ENCODE data around the gene COX7A2.

Gene COX7A2

DNA sequence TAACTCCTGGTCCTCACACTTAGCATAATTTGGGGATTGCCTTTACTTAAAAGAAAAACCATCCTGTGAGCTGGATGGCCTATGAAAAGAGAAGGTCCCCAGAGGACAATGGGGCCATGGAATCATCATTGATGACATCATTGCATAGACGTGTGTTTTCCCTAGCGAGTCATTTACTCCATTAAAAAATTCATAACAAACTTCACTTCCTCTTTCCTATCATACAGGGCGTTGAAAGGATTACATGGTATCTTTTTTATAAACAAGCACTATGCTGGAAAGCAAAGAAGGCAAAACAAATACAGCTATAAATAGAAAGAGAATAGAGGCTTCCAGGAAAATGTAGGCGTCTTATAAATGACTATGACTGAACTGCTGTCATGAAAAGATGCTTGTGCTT lies 26.4 kb downstream of the COX7A2 start:
- H3K9me3 Mint-ChIP-seq (ENCODE audit: low read depth): no peaks in the 10 kb centered on the region
- H3K27ac Mint-ChIP-seq: no peak overlapping the region
- no peaks in the 10 kb centered on the region for H3K4me1 Mint-ChIP-seq (ENCODE audit: low read depth)
- no peaks in the 10 kb centered on the region for H3K36me3 Mint-ChIP-seq
- H3K27me3 Mint-ChIP-seq: peaks cover 17% of the 10 kb centered on the region
- H3K4me3 Mint-ChIP-seq: no peak overlapping the region

DNA sequence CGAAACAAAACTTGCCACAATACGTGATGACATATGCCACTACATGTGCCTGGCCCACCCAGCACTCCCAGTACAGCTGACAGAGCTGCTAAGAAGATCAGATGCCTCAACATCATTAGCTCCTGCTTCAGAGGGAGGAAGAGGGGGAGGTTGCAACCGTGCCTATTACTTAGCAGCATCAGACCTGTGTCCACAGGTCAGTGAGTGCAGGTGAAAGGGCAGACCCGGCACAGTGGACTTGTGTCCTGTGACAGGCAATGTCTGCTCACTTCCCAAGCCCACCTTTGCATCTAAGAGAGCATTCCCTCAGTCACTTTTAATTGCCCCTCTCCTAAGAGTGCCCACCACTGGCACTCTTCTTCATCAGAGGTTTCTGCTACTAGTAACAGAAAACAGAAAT lies 28.3 kb downstream of the COX7A2 start:
- no peaks in the 10 kb centered on the region for H3K36me3 Mint-ChIP-seq

DNA sequence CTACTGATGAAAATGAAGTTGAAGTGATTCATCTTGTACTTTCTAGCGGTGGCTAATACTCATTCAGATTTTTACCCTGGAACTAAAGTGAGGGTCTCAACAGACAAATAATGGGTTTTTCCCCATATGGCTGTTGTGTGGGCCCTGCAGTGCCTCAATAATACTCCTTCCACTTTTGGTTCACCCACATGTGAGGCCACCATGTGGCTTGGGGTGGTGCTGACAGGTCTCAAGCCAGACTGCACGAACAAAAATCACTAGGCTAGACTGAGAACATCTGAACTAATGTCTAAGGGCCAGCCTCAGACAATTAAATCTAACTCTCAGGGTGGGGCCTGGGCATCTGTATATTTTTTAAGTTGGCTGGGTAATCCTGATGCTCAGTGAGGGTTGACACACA lies 29.9 kb downstream of the COX7A2 start:
- no peak overlapping the region for H3K27ac Mint-ChIP-seq
- H3K36me3 Mint-ChIP-seq: no peaks in the 10 kb centered on the region
- peaks cover 2% of the 10 kb centered on the region for H3K4me1 Mint-ChIP-seq (ENCODE audit: low read depth)
- no peak overlapping the region for H3K4me3 Mint-ChIP-seq
- peaks cover 32% of the 10 kb centered on the region for H3K27me3 Mint-ChIP-seq
- no peaks in the 10 kb centered on the region for H3K9me3 Mint-ChIP-seq (ENCODE audit: low read depth)

More for the DNA sequence above, 28.3 kb downstream of the COX7A2 start:
- Mint-ChIP-seq H3K4me3 (no peak overlapping the region), H3K4me1 (ENCODE audit: low read depth) (no peaks in the 10 kb centered on the region), H3K27ac (no peak overlapping the region), H3K27me3 (peaks cover 28% of the 10 kb centered on the region), H3K9me3 (ENCODE audit: low read depth) (no peaks in the 10 kb centered on the region)

DNA sequence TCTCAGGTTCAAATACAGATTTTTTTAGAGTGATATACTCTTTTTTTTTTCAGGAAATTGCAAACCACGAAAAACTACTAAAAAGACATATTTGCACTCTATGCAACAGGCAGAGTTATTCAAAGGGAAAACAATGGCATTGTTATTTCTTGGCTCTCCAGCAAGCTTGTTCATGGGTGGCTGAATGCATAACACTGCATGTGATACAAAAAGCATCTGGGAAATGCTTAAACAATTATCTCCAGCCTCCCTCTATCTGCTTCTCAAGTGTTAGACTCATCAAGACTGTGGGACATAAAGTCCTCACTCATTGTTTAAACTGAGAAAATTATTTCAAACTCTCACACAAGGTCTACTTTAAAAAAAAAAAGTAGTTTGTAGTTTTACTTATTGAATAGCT lies 30.5 kb downstream of the COX7A2 start:
- Mint-ChIP-seq H3K27ac (no peak overlapping the region), H3K4me1 (ENCODE audit: low read depth) (peaks cover 8% of the 10 kb centered on the region), H3K9me3 (ENCODE audit: low read depth) (no peaks in the 10 kb centered on the region), H3K4me3 (no peak overlapping the region), H3K36me3 (no peaks in the 10 kb centered on the region), H3K27me3 (peaks cover 34% of the 10 kb centered on the region)

DNA sequence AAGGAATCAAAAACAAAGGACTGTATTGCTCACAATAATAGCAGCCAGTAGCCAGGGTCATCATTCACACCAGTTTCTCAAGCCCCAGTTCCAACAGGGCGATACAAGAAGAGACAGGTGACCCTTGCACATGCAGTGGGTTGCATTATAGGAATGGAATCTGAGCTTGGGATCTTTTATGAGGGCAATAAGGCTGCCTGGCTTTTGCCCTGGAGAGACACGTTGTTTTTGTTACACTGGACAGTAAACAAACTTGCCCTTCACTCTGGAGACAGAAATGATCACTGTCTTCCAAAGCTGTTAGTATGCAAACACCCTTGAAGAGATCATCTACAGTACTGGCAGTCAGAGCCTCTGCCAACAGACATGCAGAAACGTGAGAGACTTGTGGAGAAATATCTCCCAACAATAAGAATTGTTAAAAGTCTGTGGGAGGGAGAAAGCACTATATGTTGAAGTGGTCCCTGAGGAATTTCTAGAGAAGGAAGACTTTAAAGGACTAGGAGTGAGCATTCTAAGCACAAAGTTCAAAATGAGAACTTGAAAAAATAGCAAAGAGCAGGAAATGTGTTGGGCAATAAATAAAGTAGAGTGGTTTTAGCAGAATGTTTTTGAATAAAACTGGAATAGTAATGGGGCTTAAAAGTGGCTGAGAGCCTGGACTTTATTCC lies 31.5 kb downstream of the COX7A2 start:
- H3K27ac Mint-ChIP-seq: no peak overlapping the region
- no peaks in the 10 kb centered on the region for H3K36me3 Mint-ChIP-seq
- H3K9me3 Mint-ChIP-seq (ENCODE audit: low read depth): no peaks in the 10 kb centered on the region
- peaks cover 39% of the 10 kb centered on the region for H3K27me3 Mint-ChIP-seq
- H3K4me3 Mint-ChIP-seq: no peak overlapping the region
- peaks cover 18% of the 10 kb centered on the region for H3K4me1 Mint-ChIP-seq (ENCODE audit: low read depth)

DNA sequence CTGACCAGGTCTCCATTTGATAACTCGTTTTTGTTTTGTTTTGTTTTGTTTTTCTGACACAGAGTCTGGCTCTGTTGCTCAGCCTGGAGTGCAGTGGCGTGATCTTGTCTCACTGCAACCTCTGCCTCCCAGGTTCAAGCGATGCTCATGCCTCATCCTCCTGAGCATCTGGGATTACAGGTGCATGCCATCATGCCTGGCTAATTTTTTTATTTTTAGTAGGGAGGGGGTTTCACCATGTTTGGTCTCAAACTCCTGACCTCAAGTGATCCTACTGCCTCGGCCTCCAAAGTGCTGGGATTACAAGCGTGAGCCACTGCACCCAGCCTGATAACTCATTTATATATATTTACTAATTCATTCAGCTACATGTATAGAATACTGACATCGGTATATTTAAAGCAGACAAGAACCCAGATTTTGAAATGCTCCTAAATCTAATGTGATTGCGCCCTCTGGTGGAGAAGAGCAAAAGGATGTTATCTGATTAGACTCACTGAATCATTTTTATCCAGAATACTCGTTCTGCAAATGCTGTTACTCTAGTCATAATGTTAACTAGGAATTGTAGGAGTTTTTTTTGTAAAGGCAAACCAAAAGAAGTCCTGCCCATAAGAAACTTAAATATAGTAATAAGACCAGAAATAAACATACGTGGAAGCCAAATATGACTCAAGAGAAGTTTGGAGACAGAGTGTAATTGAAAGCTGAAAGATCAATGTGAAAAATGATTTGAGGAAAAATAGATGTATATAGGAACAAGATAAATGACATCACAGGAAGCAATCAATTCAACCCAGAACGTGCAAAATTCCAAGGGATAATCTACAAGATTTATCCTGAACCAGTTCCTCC lies 32.5 kb downstream of the COX7A2 start:
- no peak overlapping the region for H3K27ac Mint-ChIP-seq
- no peaks in the 10 kb centered on the region for H3K36me3 Mint-ChIP-seq
- H3K27me3 Mint-ChIP-seq: peaks cover 43% of the 10 kb centered on the region
- H3K4me1 Mint-ChIP-seq (ENCODE audit: low read depth): peaks cover 26% of the 10 kb centered on the region
- H3K4me3 Mint-ChIP-seq: no peak overlapping the region
- no peaks in the 10 kb centered on the region for H3K9me3 Mint-ChIP-seq (ENCODE audit: low read depth)

DNA sequence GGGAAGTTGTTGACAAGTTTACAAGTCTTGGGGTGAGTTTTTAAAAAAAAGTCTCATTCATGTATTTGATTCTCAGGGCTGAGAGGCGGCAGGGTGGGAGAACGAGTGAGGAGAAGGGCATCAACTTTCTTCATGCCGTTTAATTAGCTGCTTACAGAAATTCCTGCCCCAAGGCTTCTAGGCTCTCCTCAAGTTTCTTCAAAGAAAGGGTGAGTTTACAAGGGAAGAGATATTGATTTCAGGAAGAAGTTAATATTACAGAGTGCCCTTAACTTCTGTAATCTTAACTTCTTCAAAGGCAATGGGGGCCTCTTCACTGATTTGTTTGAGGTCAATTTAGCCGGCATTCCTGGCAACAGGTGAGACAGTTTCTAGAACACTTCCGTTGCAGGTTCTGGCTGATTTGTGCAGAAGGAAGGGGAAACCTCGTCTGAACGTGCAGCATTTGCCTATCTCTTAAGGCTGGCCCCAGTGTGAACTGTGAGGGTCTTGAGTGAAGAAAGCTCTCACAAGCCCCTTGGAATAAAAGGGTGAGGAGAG lies 34.3 kb downstream of the COX7A2 start:
- Mint-ChIP-seq H3K9me3 (ENCODE audit: low read depth) (no peaks in the 10 kb centered on the region), H3K4me3 (no peak overlapping the region), H3K36me3 (no peaks in the 10 kb centered on the region), H3K27ac (no peak overlapping the region), H3K27me3 (peaks cover 53% of the 10 kb centered on the region), H3K4me1 (ENCODE audit: low read depth) (peaks cover 43% of the 10 kb centered on the region)

DNA sequence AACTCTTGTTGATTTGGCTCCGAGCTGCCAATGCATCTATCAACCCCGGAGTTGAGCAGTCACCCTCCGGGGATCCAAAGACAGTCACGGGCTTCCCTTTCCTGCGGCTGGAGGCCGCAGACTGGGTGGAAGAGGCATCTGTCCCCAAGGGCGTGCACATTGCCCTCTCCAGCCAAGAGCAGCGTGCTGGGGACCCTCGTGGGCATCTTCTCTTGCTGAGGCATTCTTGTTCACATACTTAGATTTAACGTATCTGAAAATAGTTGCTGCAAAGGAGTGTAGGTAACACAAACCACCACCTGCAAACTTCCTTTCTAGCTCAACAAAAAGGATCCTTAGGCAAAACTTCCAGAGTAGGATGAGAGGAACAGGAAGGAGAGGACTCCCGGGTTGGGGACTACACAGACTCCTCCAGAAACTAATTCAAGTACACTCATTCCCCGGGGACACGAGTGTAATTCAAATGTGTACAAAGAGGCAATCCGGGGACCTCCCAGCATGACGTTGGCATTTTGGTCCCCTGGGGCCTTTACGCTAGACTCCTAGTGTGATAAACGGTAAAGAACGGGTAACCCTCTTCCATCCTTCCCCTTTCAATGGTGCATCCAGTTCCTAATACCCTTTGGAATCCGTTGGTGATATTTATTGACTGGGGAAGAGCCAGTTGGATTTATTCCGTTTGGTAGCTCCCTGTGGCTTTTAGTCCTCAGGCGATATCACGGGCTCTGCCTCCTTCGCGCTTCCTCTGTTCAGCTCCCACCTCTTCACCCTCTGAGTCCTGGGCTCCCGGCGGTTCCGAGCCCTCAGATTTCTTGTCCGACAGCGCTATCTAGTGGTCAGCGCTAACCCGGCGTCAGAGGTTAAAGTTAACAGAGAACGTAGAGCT lies 35.1 kb downstream of the COX7A2 start:
- Mint-ChIP-seq H3K27me3 (peaks cover 60% of the 10 kb centered on the region), H3K4me1 (ENCODE audit: low read depth) (peaks cover 48% of the 10 kb centered on the region), H3K27ac (no peak overlapping the region), H3K4me3 (peak overlapping the region; percentile 74), H3K36me3 (no peaks in the 10 kb centered on the region), H3K9me3 (ENCODE audit: low read depth) (no peaks in the 10 kb centered on the region)

DNA sequence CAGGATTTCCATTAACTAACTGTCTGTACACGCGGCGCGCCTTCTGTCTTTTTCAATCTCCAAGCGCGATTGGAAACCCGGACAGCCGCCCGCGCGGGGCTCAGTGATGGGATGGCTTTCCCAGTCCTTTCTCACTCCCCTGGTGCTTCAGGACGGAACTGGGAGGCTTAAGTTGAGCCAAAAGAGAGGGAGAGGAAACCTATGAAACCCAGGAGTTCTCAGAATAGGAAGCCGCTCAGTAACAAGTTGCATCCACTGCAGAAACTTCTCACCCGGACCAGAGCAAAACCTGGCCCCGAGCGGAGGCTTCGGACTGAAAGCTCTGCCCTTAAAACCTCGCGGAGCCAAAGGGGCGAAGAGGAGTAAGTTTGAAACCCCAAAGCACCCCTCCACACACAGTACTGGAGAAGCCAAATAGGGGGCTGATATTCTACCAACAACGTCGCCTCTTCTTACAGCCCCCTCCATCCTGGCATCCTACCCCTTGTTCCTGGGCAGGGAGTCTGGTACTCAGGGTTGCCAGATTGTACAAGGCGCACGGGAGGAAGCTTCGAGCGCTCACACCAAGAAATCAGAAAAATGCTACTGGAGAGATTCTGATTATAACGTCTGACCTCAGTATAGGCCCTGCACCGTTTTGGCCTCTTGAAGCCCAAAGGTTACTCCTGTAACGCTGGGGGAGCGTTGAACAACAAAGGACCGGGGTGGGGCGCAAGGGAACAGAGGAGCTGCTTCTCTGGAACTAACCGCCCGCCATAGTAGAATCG lies 36.8 kb downstream of the COX7A2 start:
- Mint-ChIP-seq H3K4me1 (ENCODE audit: low read depth) (peaks cover 59% of the 10 kb centered on the region), H3K9me3 (ENCODE audit: low read depth) (no peaks in the 10 kb centered on the region), H3K4me3 (peak overlapping the region; percentile 72), H3K36me3 (no peaks in the 10 kb centered on the region), H3K27ac (no peak overlapping the region), H3K27me3 (peaks cover 63% of the 10 kb centered on the region)

DNA sequence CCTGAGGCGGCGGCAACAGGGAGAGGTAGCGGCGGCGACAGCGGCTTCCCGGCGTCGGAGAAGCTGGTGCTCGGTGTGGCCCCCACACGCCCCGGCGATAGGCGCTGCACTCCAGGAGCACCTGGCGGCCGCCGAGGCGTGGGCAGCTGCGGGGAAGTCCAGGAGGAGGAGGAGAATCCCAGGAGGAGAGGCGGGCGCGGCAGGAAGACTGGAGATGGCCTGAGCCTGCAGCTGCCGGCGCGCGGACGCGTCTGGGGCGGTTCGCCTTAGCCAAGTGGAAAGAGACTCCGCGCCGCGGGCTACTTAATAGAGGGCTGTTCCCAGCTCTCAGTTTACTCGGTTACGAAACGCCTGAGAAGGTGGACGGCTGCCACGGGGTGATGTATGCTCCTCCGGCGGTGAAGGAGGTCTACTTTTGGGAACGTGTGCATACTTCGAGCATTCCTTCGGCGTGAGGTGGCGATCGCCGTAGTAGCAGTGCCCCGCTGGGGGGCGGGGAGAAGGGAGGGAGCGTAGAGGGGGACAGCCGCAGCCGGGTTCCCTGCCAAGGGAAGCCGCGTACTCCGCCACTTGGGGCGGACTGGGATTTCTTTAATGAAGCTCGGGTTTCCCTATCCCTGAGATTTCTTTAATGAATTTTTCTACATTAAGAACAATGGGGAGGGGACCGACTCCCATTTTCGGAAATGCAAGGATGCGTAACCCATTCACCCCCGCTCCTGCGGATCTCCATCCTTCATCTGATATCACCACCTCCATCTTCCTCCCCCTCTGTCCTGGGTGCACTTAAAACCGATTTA lies 37.6 kb downstream of the COX7A2 start, which contains the start of gene COL12A1:
Gene COL12A1, minus strand, starts transcription at position 278 of the 800 bp plus-strand sequence. CDS start 3,261 bp downstream, outside the sequence.
- no peak within 1 kb of the TSS for H3K27ac Mint-ChIP-seq
- H3K4me3 Mint-ChIP-seq: peak within 1 kb of the TSS; percentile 72
- peaks cover 59% of the 10 kb centered on the region for H3K4me1 Mint-ChIP-seq (ENCODE audit: low read depth)
- H3K9me3 Mint-ChIP-seq (ENCODE audit: low read depth): no peaks in the 10 kb centered on the region
- peaks cover 58% of the 10 kb centered on the region for H3K27me3 Mint-ChIP-seq
- no peaks in the 10 kb centered on the region for H3K36me3 Mint-ChIP-seq

DNA sequence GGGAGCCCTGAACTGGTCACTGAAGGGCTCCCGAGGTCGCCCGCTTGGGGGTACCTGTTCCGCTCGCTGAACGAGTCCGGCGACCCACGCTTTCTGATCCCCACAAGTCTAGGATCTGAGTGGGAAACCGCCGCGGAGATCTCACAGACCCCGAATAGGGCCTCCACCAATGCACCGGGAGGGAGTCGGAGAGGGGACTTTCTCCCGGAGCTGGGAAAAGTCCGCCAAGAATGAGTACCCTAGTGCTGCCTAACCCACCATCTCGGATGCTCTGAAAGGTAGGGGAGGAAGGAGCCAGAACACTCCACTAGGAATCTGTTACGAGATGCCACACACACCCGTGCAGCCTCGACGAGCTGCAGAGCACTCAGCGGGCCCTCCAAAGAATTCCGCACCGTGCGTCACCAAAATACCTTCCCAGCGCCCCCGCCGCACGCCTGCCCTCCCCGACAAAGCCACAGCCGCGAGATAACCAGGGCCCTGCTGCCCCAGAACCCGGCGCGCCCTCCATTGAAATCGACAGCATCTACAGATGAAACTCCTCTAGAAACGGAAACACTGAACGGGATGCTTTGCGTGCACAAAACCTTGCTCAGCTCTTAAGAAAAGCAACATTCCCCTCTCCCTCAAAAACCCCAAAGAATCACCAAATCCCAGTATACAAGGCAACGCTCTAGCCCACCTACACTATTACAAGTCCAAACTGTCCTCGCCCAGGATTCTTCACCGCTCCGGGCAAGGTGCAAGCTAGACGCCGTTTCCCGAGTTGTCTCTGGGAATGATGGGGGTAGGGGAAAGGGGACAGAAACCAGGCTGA lies 38.4 kb downstream of the COX7A2 start:
- H3K4me3 Mint-ChIP-seq: peak overlapping the region; percentile 71
- H3K27me3 Mint-ChIP-seq: peaks cover 56% of the 10 kb centered on the region
- H3K4me1 Mint-ChIP-seq (ENCODE audit: low read depth): peaks cover 59% of the 10 kb centered on the region
- no peaks in the 10 kb centered on the region for H3K9me3 Mint-ChIP-seq (ENCODE audit: low read depth)
- no peak overlapping the region for H3K27ac Mint-ChIP-seq
- no peaks in the 10 kb centered on the region for H3K36me3 Mint-ChIP-seq

DNA sequence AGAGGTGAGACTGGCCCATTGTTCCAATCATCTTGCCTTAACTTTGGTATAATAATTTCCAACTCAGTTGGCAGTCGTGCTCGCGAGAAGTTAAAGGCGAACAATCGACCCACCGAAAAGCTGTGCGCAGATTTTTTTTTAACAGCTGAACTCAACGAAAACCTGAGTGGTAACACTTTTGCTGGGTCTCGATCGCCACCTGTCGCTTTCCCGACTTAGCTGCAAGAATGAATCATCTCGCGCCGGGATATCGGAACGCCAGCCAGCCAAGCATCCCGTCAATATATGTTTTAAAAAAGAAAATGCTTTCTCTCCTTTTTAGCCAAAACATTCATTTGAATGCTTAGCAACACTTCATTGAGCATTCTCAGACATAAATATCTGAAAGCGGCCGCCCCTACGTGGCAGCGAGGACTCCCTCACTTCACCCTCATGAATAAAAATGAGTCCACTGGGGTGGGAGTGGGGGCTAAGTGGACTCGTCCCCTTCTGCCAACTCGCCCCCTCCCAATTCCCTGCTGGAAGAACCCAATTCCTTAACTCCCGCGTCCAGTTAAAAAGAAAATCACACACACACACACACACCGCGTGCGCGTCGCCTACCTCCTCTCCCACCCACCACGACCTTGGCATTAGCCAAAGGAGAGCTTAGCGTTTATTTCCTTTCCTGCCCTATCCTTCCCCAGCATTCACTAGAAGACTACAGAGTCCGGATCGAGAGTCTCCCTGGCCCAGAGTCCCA lies 39.2 kb downstream of the COX7A2 start:
- Mint-ChIP-seq H3K4me3 (peak overlapping the region; percentile 71), H3K4me1 (ENCODE audit: low read depth) (peaks cover 59% of the 10 kb centered on the region), H3K9me3 (ENCODE audit: low read depth) (no peaks in the 10 kb centered on the region), H3K27me3 (peaks cover 62% of the 10 kb centered on the region), H3K36me3 (no peaks in the 10 kb centered on the region), H3K27ac (no peak overlapping the region)

All from activated naive CD8-positive, alpha-beta T cell (primary cell).